SK-N-SH treated with all-trans-retinoic acid at 6 μM for 48 hours (cell line): Measurements from ENCODE around the gene AIP.

ENCODE experiments used
- ATAC-seq: fragments of 200-7000 bp; cut with Tn5 transposase; 3 replicates; pipeline ENCODE4 v1.9.1; 2020; ENCODE audit warnings: mild to moderate bottlenecking, moderate library complexity
- ARNTL ChIP-seq: fragments of 450-650 bp; formaldehyde crosslinking; IDR thresholded peaks from 2 replicates; pipeline ENCODE4 v1.5.0; 2020; ENCODE audit warnings: low read depth, mild to moderate bottlenecking, moderate library complexity, borderline replicate concordance
- BACH2 ChIP-seq: fragments of 250-450 bp; sonication (Bioruptor Pico); IDR thresholded peaks from 2 replicates; pipeline ENCODE4 v1.9.0; 2021; ENCODE audit warnings: mild to moderate bottlenecking, borderline replicate concordance
- CREB5 ChIP-seq: fragments of 250-450 bp; sonication (Bioruptor Pico); IDR thresholded peaks from 2 replicates; pipeline ENCODE4 v1.5.1; 2020; ENCODE audit warnings: low read depth, mild to moderate bottlenecking, moderate library complexity
- CSDC2 ChIP-seq: fragments of 250-450 bp; sonication (Bioruptor Pico); IDR thresholded peaks from 2 replicates; pipeline ENCODE4 v1.5.0; 2020; ENCODE audit warnings: mild to moderate bottlenecking, moderate library complexity
- CSRNP3 ChIP-seq: fragments of 250-450 bp; sonication (Bioruptor Pico); IDR thresholded peaks from 2 replicates; pipeline ENCODE4 v1.5.1; 2021; ENCODE audit warnings: mild to moderate bottlenecking, moderate library complexity
- ESRRG ChIP-seq: fragments of 250-450 bp; sonication (Bioruptor Pico); IDR thresholded peaks from 2 replicates; pipeline ENCODE4 v1.6.1; 2021; ENCODE audit warnings: mild to moderate bottlenecking
- GLIS3 ChIP-seq: fragments of 250-450 bp; sonication (Bioruptor Pico); IDR thresholded peaks from 2 replicates; pipeline ENCODE4 v1.5.0; 2020; ENCODE audit warnings: mild to moderate bottlenecking, moderate library complexity
- ISL1 ChIP-seq: fragments of 250-450 bp; sonication (Bioruptor Pico); IDR thresholded peaks from 2 replicates; pipeline ENCODE4 v2.1.2; 2022; ENCODE audit warnings: mild to moderate bottlenecking, moderate library complexity
- OSR1 ChIP-seq: fragments of 250-450 bp; sonication (Bioruptor Pico); IDR thresholded peaks from 2 replicates; pipeline ENCODE4 v1.8.0; 2022; ENCODE audit warnings: moderate library complexity, mild to moderate bottlenecking, inconsistent platforms
- POU6F1 ChIP-seq: fragments of 250-450 bp; sonication (Bioruptor Pico); IDR thresholded peaks from 2 replicates; pipeline ENCODE4 v1.8.0; 2021; ENCODE audit warnings: low read depth, mild to moderate bottlenecking, moderate library complexity, borderline replicate concordance
- PPARA ChIP-seq: fragments of 250-450 bp; sonication (Bioruptor Pico); IDR thresholded peaks from 2 replicates; pipeline ENCODE4 v1.5.0; 2020; ENCODE audit warnings: mild to moderate bottlenecking, borderline replicate concordance
- RARB ChIP-seq: fragments of 250-450 bp; sonication (Bioruptor Pico); IDR thresholded peaks from 2 replicates; pipeline ENCODE4 v1.8.0; 2021; ENCODE audit warnings: mild to moderate bottlenecking, moderate library complexity
- SNAI2 ChIP-seq: fragments of 250-450 bp; sonication (Bioruptor Pico); IDR thresholded peaks from 2 replicates; pipeline ENCODE4 v1.5.0; 2020; ENCODE audit warnings: mild to moderate bottlenecking, moderate library complexity
- TCF4 ChIP-seq: fragments of 250-450 bp; sonication (Bioruptor Pico); IDR thresholded peaks from 2 replicates; pipeline ENCODE4 v1.8.0; 2021; ENCODE audit warnings: mild to moderate bottlenecking, moderate library complexity, borderline replicate concordance
- TOX ChIP-seq: fragments of 250-450 bp; sonication (Bioruptor Pico); IDR thresholded peaks from 2 replicates; pipeline ENCODE4 v1.8.0; 2021; ENCODE audit warnings: mild to moderate bottlenecking, moderate library complexity, borderline replicate concordance
- TSHZ2 ChIP-seq: fragments of 250-450 bp; sonication (Bioruptor Pico); IDR thresholded peaks from 2 replicates; pipeline ENCODE4 v1.5.0; 2020; ENCODE audit warnings: mild to moderate bottlenecking, moderate library complexity
- ZC3H10 ChIP-seq: fragments of 250-450 bp; sonication (Bioruptor Pico); IDR thresholded peaks from 2 replicates; pipeline ENCODE4 v1.5.1; 2021; ENCODE audit warnings: mild to moderate bottlenecking, moderate library complexity
- ZFP3 ChIP-seq: fragments of 250-450 bp; sonication (Bioruptor Pico); IDR thresholded peaks from 2 replicates; pipeline ENCODE4 v1.5.0; 2020; ENCODE audit warnings: mild to moderate bottlenecking, moderate library complexity
- ZFP30 ChIP-seq: fragments of 450-650 bp; formaldehyde crosslinking; IDR thresholded peaks from 2 replicates; pipeline ENCODE4 v1.5.0; 2022; ENCODE audit warnings: mild to moderate bottlenecking, moderate library complexity
- ZNF565 ChIP-seq: fragments of 450-650 bp; formaldehyde crosslinking; conservative IDR thresholded peaks from 2 replicates; pipeline ENCODE4 v1.5.0; 2020; ENCODE audit warnings: low read depth, mild to moderate bottlenecking, moderate library complexity
- ZNF70 ChIP-seq: fragments of 450-650 bp; formaldehyde crosslinking; IDR thresholded peaks from 2 replicates; pipeline ENCODE4 v1.5.0; 2020; ENCODE audit warnings: mild to moderate bottlenecking, moderate library complexity
- ZNF8 ChIP-seq: fragments of 450-650 bp; formaldehyde crosslinking; IDR thresholded peaks from 2 replicates; pipeline ENCODE4 v1.5.0; 2020; ENCODE audit warnings: mild to moderate bottlenecking, moderate library complexity
- TF ChIP-seq, protein P1 (sequence below): fragments of 250-450 bp; sonication (Bioruptor Pico); IDR thresholded peaks from 2 replicates; pipeline ENCODE4 v1.8.0; 2020; ENCODE audit warnings: mild to moderate bottlenecking, moderate library complexity, borderline replicate concordance

Gene AIP

DNA sequence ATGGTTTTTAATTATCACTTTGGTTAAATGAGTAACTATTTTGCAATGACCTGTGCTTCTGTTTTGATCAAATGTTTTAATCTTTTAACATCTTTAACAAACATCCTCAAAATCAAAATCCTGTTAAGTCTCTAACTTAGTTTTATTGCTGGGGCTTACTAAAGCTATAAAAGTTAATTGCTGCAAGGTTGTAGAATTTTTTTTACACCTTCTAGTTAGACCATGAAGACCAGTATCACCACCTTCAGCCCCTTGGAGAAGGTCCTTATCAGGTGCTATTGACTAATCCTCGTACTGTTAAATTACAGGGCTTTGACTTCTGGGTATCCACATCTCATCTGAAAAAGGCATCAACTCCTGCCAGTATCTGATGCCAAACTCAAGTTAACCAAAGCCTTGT is 52.7 kb downstream of the AIP start:
- no peak for ATAC-seq
- no peak for TF ChIP-seq ESRRG (CRISPR knock-in tag)
- TF ChIP-seq POU6F1 (CRISPR knock-in tag): no peak
- no peak for TF ChIP-seq ZNF70 (CRISPR knock-in tag)
- TF ChIP-seq, protein P1, sequence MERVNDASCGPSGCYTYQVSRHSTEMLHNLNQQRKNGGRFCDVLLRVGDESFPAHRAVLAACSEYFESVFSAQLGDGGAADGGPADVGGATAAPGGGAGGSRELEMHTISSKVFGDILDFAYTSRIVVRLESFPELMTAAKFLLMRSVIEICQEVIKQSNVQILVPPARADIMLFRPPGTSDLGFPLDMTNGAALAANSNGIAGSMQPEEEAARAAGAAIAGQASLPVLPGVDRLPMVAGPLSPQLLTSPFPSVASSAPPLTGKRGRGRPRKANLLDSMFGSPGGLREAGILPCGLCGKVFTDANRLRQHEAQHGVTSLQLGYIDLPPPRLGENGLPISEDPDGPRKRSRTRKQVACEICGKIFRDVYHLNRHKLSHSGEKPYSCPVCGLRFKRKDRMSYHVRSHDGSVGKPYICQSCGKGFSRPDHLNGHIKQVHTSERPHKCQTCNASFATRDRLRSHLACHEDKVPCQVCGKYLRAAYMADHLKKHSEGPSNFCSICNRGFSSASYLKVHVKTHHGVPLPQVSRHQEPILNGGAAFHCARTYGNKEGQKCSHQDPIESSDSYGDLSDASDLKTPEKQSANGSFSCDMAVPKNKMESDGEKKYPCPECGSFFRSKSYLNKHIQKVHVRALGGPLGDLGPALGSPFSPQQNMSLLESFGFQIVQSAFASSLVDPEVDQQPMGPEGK (CRISPR knock-in tag): no peak
- no peak for TF ChIP-seq BACH2 (CRISPR knock-in tag)
- no peak for TF ChIP-seq OSR1 (CRISPR knock-in tag)
- TF ChIP-seq ISL1: no peak
- TF ChIP-seq GLIS3 (CRISPR knock-in tag): no peak
- no peak for TF ChIP-seq ZFP30 (CRISPR knock-in tag)
- TF ChIP-seq TCF4: no peak
- TF ChIP-seq ARNTL (CRISPR knock-in tag): no peak
- TF ChIP-seq ZC3H10 (CRISPR knock-in tag): no peak
- no peak for TF ChIP-seq RARB (CRISPR knock-in tag)
- no peak for TF ChIP-seq TOX
- no peak for TF ChIP-seq ZFP3
- no peak for TF ChIP-seq CSDC2 (CRISPR knock-in tag)
- no peak for TF ChIP-seq CREB5 (CRISPR knock-in tag)
- no peak for TF ChIP-seq SNAI2 (CRISPR knock-in tag)

DNA sequence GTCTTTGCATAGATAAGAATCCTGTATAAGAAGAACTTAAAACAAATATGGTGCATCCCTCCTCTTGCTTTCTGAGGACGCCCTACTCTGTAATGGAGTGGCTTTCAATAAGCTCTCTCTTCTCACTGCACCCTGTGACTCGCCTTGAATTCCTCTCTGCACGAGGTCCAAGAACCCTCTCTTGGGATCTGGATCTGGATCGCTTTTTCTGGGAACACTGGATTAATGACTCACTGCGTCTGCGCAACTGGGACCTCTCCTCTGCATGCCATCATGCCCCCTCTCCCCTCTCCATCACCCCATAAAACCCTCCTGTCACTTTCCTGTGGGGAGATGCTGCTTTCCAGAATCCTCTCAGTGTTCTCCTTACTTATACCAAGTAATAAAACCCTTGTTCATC is 55.5 kb downstream of the AIP start:
- TF ChIP-seq ISL1: no peak
- no peak for TF ChIP-seq TOX
- TF ChIP-seq ZFP30 (CRISPR knock-in tag): no peak
- no peak for TF ChIP-seq BACH2 (CRISPR knock-in tag)
- TF ChIP-seq OSR1 (CRISPR knock-in tag): no peak
- TF ChIP-seq ZFP3: no peak
- no peak for TF ChIP-seq RARB (CRISPR knock-in tag)
- no peak for TF ChIP-seq GLIS3 (CRISPR knock-in tag)
- no peak for TF ChIP-seq ZNF70 (CRISPR knock-in tag)
- TF ChIP-seq POU6F1 (CRISPR knock-in tag): no peak

DNA sequence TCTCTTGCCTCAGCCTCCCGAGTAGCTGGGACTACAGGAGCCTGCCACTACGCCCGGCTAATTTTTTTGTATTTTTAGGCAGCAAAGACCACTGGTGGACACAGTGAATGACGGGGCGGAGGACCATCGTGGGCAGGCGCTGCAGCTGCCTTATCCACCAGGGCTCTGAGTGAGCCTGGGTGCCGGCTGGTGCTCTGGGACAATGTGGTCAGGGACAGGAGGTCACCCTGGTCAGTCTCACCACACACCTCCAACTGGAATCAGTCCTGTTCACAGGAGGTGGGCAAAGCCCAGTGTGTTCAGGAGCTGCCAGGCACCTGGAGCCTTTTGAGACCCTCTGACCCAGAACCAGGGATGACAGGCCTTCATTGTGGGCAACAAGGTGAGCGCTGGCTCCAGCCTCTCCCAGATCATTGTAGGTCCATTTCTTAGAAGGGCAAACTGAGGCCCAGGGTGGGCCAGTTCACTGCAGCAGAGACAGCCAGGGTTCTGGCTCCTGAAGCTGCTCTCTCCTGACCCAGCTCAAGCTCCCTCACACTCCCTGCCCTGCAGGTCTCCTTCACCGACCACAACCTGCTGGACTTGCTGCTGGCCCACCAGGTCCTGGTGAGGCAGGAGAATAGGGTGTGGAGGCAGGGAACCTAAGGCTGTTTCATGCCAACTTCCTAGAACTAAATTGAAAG is 56.1 kb downstream of the AIP start:
- no peak for ATAC-seq
- TF ChIP-seq ZNF565 (no peak), ZFP30 (CRISPR knock-in tag) (no peak), POU6F1 (CRISPR knock-in tag) (no peak), ZFP3 (no peak), TSHZ2 (CRISPR knock-in tag) (no peak), PPARA (no peak), SNAI2 (CRISPR knock-in tag) (no peak), ARNTL (CRISPR knock-in tag) (no peak), ZNF8 (CRISPR knock-in tag) (no peak), ESRRG (CRISPR knock-in tag) (no peak), CSRNP3 (CRISPR knock-in tag) (no peak)
- TF ChIP-seq, protein P1 (CRISPR knock-in tag): no peak

More for the DNA sequence above, 55.5 kb downstream of the AIP start:
- ATAC-seq: no peak
